HepG2 (cell line): ENCODE measurements around the gene AIP. TPM values are rescaled to one million over a fixed set of nuclear protein-coding genes. Genes with fewer than 3 reads are reported as not detected.

Experiments used
- ATF6 ChIP-seq: sonication (generic); formaldehyde crosslinking; conservative IDR thresholded peaks from 2 replicates; pipeline ENCODE4 v1.4.0; 2020; ENCODE audit warnings: missing genetic modification reagents
- DZIP1 ChIP-seq: sonication (generic); formaldehyde crosslinking; IDR thresholded peaks from 2 replicates; pipeline ENCODE4 v1.5.0; 2020; ENCODE audit warnings: mild to moderate bottlenecking, missing genetic modification reagents
- ELF3 ChIP-seq: IDR thresholded peaks from 2 replicates; pipeline ENCODE4 v1.6.1; 2016; ENCODE audit warnings: missing genetic modification reagents, missing compliant biosample characterization
- ESRRA ChIP-seq: sonication (generic); formaldehyde crosslinking; IDR thresholded peaks from 2 replicates; pipeline ENCODE4 v1.5.1; 2020; ENCODE audit warnings: mild to moderate bottlenecking, low read depth, missing genetic modification reagents
- GTF2F1 ChIP-seq: fragments of 150-350 bp; IDR thresholded peaks from 2 replicates; pipeline ENCODE4 v1.6.1; 2014; ENCODE audit warnings: low read length
- MED1 ChIP-seq: sonication (generic); formaldehyde crosslinking; IDR thresholded peaks from 2 replicates; pipeline ENCODE4 v1.4.0; 2020; ENCODE audit warnings: missing genetic modification reagents
- NR2C2 ChIP-seq: sonication (generic); formaldehyde crosslinking; IDR thresholded peaks from 2 replicates; pipeline ENCODE4 v1.4.0; 2020; ENCODE audit warnings: missing genetic modification reagents, mild to moderate bottlenecking, moderate library complexity, borderline replicate concordance
- PHF21A ChIP-seq: sonication (generic); formaldehyde crosslinking; IDR thresholded peaks from 2 replicates; pipeline ENCODE4 v1.5.0; 2020; ENCODE audit warnings: mild to moderate bottlenecking, missing genetic modification reagents
- TEAD2 ChIP-seq: sonication (generic); formaldehyde crosslinking; IDR thresholded peaks from 2 replicates; pipeline ENCODE4 v1.9.0; 2021; ENCODE audit warnings: missing genetic modification reagents
- THRA ChIP-seq: sonication (generic); formaldehyde crosslinking; IDR thresholded peaks from 2 replicates; pipeline ENCODE4 v1.4.0; 2020; ENCODE audit warnings: missing genetic modification reagents, borderline replicate concordance
- TP53 ChIP-seq: sonication (generic); formaldehyde crosslinking; conservative IDR thresholded peaks from 2 replicates; pipeline ENCODE4 v1.4.0; 2020; ENCODE audit warnings: missing genetic modification reagents
- ZBTB25 ChIP-seq: IDR thresholded peaks from 2 replicates; pipeline ENCODE4 v1.6.1; 2018; ENCODE audit warnings: missing genetic modification reagents
- ZFP36L1 ChIP-seq: sonication (generic); formaldehyde crosslinking; IDR thresholded peaks from 2 replicates; pipeline ENCODE4 v1.8.0; 2022; ENCODE audit warnings: mild to moderate bottlenecking, missing genetic modification reagents, moderate library complexity
- ZNF562 ChIP-seq: sonication (generic); formaldehyde crosslinking; IDR thresholded peaks from 2 replicates; pipeline ENCODE4 v1.8.0; 2022; ENCODE audit warnings: missing genetic modification reagents, borderline replicate concordance
- ZNF567 ChIP-seq: sonication (generic); formaldehyde crosslinking; IDR thresholded peaks from 2 replicates; pipeline ENCODE4 v1.8.1; 2023; ENCODE audit warnings: mild to moderate bottlenecking, missing genetic modification reagents, borderline replicate concordance
- ZNF652 ChIP-seq: IDR thresholded peaks from 2 replicates; pipeline ENCODE4 v1.6.1; 2016; ENCODE audit warnings: low read depth, borderline replicate concordance
- ZNF761 ChIP-seq: sonication (generic); formaldehyde crosslinking; conservative IDR thresholded peaks from 2 replicates; pipeline ENCODE4 v1.4.0; 2020; ENCODE audit warnings: mild to moderate bottlenecking, missing genetic modification reagents
- ZNF782 ChIP-seq: sonication (generic); formaldehyde crosslinking; IDR thresholded peaks from 2 replicates; pipeline ENCODE4 v1.4.0; 2020; ENCODE audit warnings: missing genetic modification reagents, mild to moderate bottlenecking, borderline replicate concordance
- ZXDC ChIP-seq: sonication (generic); formaldehyde crosslinking; IDR thresholded peaks from 2 replicates; pipeline ENCODE4 v1.5.0; 2020; ENCODE audit warnings: mild to moderate bottlenecking, missing genetic modification reagents
- polyA plus RNA-seq, 8 experiments: library from polyadenylated mRNA; depleted of rRNA in 3 of 8; stranded (reverse) in 7 of 8; unstranded in 1 of 8; fragments of >200 nt; fragmentation: Illumina TruSeq in 4 of 8; extraction: Trizol in 4 of 8; gene quantifications; 2 replicates each; pipeline versions ENCODE4 v1.2.1 to v1.2.3, GENCODE V29; 2011 to 2016; ENCODE audit warnings: low read depth in 4 of 8, missing spikeins in 1 of 8, mixed read lengths in 1 of 8; ENCODE audit not compliant: insufficient read depth in 1 of 8
- total RNA-seq, 5 experiments: library from RNA; depleted of rRNA; stranded (reverse); fragments of >200 nt; fragmentation: Illumina TruSeq; extraction: Trizol; gene quantifications; 2 replicates each; pipeline ENCODE4 v1.2.3, GENCODE V29; 2016; ENCODE audit warnings: low read depth in 1 of 5

The AIP gene
- total and polyA plus RNA-seq, 2 of the 13 experiments (the other 11 are each of a cell fraction or from before 2014, with no cell fraction given) = 51.8 to 110 TPM

DNA sequence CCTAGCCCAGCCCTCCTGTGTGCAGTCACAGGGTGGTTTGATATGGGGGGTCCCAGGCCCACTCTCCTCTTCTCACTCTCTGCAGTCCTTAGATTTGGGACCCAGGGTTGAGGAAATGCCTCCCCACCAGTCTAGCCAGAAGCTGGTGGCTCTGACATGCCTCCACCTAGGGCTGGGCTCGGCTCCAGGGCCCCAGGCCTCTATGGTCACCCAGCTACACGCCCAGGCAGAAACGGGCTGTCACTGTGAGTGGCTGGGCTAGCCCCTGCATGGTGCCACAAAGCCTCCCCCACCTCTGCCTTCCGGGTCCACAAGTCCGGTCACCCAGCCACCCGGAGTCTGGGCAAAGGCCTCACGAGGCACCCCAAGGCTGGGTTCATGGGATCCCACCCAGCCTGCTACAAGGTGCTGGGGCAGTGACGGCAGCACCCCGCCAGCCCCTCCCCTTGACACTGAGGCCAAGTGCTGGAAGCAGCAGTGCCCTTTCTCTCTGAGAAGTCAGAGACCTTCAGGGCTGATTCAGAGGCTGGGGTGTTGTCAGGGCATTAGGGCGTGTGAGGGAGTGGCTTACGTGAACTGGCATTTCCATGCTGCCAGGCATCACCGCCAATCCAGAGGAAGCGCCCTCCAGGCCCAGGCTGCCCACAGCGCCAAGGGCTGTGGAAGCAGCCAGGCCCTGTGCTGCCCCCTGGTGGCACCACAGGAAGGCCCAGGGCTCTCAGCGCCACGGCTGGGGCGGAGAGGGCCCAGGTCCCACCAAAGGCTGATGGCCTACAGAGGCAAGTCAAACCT lies 23.0 kb downstream of the AIP start (continued):
- TF ChIP-seq MED1 (peak; percentile 53), ELF3 (CRISPR knock-in tag) (no peak), TP53 (no peak), ZNF567 (no peak), TEAD2 (CRISPR knock-in tag) (no peak), GTF2F1 (no peak), ZFP36L1 (0 out of 2 replicates have a peak, but pooled peaks have one; percentile 43), ZNF562 (CRISPR knock-in tag) (no peak), PHF21A (CRISPR knock-in tag) (no peak), NR2C2 (no peak), DZIP1 (no peak), ZNF782 (CRISPR knock-in tag) (peak; percentile 47; the same call in 1 of the 2 replicates), ZBTB25 (no peak), THRA (CRISPR knock-in tag) (no peak), ATF6 (CRISPR knock-in tag) (no peak), ZXDC (CRISPR knock-in tag) (no peak), ZNF652 (CRISPR knock-in tag) (no peak), ESRRA (CRISPR knock-in tag) (no peak; the same call in 1 of the 2 replicates), ZNF761 (CRISPR knock-in tag) (0 out of 2 replicates have a peak, but pooled peaks have one; percentile 78)
